Pancreas (tissue), 10 donors: ENCODE measurements around the gene MEGF6. TPM values are rescaled to one million over a fixed set of nuclear protein-coding genes. Genes with fewer than 3 reads are reported as not detected.

Experiments used
- ATAC-seq, 4 donors: fragments of 200-7000 bp; cut with Tn5 transposase; one replicate each; pipeline versions ENCODE4 v1.8.0 to v1.9.1; 2020; ENCODE audit warnings: mild to moderate bottlenecking in 4 of 4, moderate library complexity in 4 of 4
- DNase-seq, 6 donors: peaks; one replicate each; pipeline ENCODE4 v3.0.0-alpha.2; 2020
- FAIRE-seq: peaks from 2 replicates; lab custom pipeline; 2012; peaks lifted over from hg19 to GRCh38; lab: Jason Lieb, UNC
- H3K27ac ChIP-seq, 4 donors: fragments of 200-600 bp; sonication (generic); 1 replicate in 3 of 4; 2 replicates in 1 of 4; pipeline versions ENCODE4 v1.5.0 to v1.8.0; 2020
- H3K27me3 ChIP-seq, 4 donors: fragments of 200-600 bp; one replicate each; pipeline ENCODE4 v1.8.0; 2021
- H3K36me3 ChIP-seq, 3 donors: fragments of 200-600 bp; sonication (generic) in 1 of 3; one replicate each; pipeline versions ENCODE4 v1.5.0 to v1.8.0; 2020 to 2021
- H3K4me1 ChIP-seq, 3 donors: fragments of 200-600 bp; one replicate each; pipeline ENCODE4 v1.8.0; 2021
- H3K4me3 ChIP-seq, 4 donors: fragments of 200-600 bp; sonication (generic) in 2 of 4; one replicate each; pipeline versions ENCODE4 v1.5.0 to v1.8.0; 2020 to 2021
- H3K9me3 ChIP-seq, 4 donors: fragments of 200-600 bp; one replicate each; pipeline ENCODE4 v1.8.0; 2021
- WGBS, 2 donors: extraction: QIAGEN DNeasy Blood & Tissue Kit; methylation state at CpG; one replicate each; pipeline ENCODE4 v1.1.7; 2013; 5-methylcytosine and 5-hydroxymethylcytosine counted together
- intact Hi-C, 3 donors: fragments of 100-400 bp; cut with DNase I; formaldehyde crosslinking; loops; one replicate each; pipeline versions ENCODE4 v1.11.1 to v1.14.2; 2022
- polyA plus RNA-seq, 2 donors: library from polyadenylated mRNA; stranded (reverse); fragments of 200-250 nt; gene quantifications; one replicate each; pipeline ENCODE4 v1.2.3, GENCODE V29; 2013
- total RNA-seq, 6 donors: library from RNA; stranded (reverse); fragmentation: NEBNext Ultra II Directional in 4 of 6; extraction: Animal tissue kit (Norgen Biotek cat#: 25700) in 4 of 6; gene quantifications; one replicate each; pipeline versions ENCODE4 v1.2.1 to v1.2.4, GENCODE V29; 2021 to 2023
- TF ChIP-seq, protein P1 (sequence below), 4 donors: fragments of 200-600 bp; sonication (generic) in 3 of 4; IDR thresholded peaks; one replicate each; pipeline versions ENCODE4 v1.5.0 to v1.8.0; 2021; ENCODE audit warnings: antibody characterized with exemption in 4 of 4
- donor health status: healthy with polysubstance abuse.
- donor health status: DM: no; HTN: no; CAD: no; lungs with moderate emphysema.
- donor health status: DM: no; HTN: no; CAD: no.
- donor health status: control.
- donor health status: control.
- donor health status: Bipolar disorder and iron deficiency.
- donor health status: DM: yes; HTN: yes; CAD: no.
- donor health status: DM: no; HTN: no; CAD: no.
- donor health status: DM: no; HTN: no; CAD: no.
- donor health status: DM: yes; HTN: yes; CAD: no.

The MEGF6 gene
- total and polyA plus RNA-seq, 8 donors = 2.6 to 20.0 (median 8.4) TPM

DNA sequence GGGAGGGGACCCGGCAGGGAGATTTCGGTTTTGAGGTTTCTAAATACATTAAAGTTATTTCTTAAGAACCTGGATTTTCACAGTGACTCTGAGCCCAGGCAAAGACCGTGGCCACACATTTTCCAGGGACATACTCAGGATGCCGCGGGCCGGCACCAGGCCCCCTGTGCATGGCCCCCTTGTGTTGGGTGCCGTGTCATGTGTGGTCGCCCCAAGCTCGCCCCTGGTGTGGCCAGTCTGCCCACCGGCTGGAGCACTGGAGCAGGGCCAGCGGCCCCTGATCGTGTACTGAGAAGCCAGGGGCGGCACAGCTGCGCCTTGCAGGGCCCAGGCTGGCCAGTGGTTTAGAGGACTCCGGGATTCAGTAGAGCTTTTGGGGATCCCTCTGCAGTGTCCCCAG is 130.3 kb downstream of the MEGF6 start:
- DNase-seq (no peak), ATAC-seq (no peak), FAIRE-seq (no peak)
- H3K36me3 ChIP-seq = no peaks in the 10 kb centered on the region
- no peaks in the 10 kb centered on the region for H3K27me3 ChIP-seq
- WGBS, 2 donors = 76 to 78% methylated on average over 15 of the region's 15 CpGs
- no peak overlapping the region for H3K4me3 ChIP-seq
- no peak overlapping the region for H3K27ac ChIP-seq
- H3K9me3 ChIP-seq = no peaks in the 10 kb centered on the region
- TF ChIP-seq, protein P1, sequence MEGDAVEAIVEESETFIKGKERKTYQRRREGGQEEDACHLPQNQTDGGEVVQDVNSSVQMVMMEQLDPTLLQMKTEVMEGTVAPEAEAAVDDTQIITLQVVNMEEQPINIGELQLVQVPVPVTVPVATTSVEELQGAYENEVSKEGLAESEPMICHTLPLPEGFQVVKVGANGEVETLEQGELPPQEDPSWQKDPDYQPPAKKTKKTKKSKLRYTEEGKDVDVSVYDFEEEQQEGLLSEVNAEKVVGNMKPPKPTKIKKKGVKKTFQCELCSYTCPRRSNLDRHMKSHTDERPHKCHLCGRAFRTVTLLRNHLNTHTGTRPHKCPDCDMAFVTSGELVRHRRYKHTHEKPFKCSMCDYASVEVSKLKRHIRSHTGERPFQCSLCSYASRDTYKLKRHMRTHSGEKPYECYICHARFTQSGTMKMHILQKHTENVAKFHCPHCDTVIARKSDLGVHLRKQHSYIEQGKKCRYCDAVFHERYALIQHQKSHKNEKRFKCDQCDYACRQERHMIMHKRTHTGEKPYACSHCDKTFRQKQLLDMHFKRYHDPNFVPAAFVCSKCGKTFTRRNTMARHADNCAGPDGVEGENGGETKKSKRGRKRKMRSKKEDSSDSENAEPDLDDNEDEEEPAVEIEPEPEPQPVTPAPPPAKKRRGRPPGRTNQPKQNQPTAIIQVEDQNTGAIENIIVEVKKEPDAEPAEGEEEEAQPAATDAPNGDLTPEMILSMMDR (IDR thresholded peaks at IDR 0.05) = no peak
- H3K4me1 ChIP-seq = no peaks in the 10 kb centered on the region
- intact Hi-C loops = no loop called here

DNA sequence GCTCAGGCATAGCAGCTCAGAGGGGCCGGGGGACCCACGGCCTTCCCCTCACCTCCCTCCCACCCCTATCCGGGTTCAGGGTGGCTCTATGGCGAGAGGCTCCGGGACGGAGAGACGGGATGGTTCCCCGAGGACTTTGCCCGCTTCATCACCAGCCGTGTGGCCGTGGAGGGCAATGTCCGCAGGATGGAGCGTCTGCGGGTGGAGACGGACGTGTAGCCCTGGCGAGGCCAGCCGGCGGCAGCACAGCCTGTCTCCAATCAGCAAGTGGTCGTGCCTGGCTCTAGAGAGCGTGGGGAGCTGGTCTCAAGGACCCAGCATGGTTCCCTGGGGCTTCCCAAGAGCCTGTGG is 131.0 kb downstream of the MEGF6 start:
- TF ChIP-seq, protein P1 (IDR thresholded peaks at IDR 0.05) = no peak
- WGBS, 2 donors = 83 to 86% methylated on average over 21 of the region's 21 CpGs
- FAIRE-seq = no peak

DNA sequence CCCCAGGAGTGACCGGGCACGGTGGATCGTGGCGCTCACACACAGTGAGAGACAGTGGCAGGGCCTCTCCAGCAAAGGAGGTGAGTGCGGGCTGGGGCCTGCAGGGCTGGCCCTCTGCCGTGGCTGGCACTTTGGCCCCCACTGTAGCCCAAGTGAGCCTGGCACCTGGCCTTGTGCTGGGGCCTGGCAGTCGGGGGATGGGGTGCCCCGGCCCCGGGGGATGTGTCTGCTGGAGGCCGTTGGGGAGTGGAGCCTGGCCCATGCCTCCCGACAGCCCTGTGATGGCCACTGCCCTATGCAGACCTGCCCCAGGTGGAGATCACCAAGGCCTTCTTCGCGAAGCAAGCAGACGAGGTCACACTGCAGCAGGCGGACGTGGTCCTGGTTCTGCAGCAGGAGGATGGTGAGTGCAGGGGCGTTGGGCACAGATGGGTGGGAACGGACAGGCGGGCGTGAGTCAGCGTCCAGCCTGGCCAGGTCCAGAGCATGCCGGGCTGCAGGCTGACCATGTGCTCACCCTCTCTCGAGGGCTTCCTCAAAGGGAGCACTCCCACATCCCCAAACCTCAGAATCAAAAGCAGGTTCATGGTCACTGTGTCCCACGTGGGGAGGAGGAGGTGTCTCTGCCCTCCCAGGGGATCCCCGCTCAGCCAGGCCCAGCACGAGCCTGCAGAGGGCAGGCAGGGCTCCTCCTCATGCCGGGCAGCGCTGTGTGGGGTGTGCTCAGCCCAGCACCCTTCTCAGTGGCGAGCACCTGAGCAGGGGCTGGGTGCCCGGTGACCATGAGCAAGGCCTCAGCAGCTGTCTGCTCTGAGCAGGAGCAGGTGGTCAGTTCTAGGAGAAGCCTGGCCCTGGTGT is 131.6 kb downstream of the MEGF6 start:
- WGBS, 2 donors = 81 to 86% methylated on average over 30 of the region's 30 CpGs

More for the DNA sequence above, 131.0 kb downstream of the MEGF6 start:
- DNase-seq = no peak
- H3K4me1 ChIP-seq = no peaks in the 10 kb centered on the region
- ATAC-seq = no peak
- H3K36me3 ChIP-seq = no peaks in the 10 kb centered on the region
- H3K4me3 ChIP-seq = no peak overlapping the region
- H3K27ac ChIP-seq = no peak overlapping the region
- H3K27me3 ChIP-seq = no peaks in the 10 kb centered on the region
- intact Hi-C loops = no loop called here
- H3K9me3 ChIP-seq = no peaks in the 10 kb centered on the region

DNA sequence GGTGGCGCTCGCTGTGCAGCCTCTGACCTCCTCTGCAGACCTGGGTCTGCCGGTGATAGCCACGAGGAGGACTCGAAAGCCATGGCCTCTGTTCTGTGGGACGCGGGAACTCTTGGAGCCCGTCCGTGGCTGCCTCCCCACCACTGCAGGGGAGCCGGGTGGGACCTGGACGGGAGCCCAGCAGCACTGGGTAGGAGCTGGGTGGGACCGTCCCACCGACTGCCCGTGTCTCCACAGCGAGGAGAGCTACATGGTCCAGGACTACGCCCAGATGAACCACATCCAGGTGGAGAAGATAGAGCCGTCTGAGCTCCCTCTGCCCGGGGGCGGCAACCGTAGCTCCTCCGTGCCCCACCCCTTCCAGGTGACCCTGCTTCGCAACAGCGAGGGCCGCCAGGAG is 133.1 kb downstream of the MEGF6 start:
- Histone ChIP-seq H3K27me3 (no peaks in the 10 kb centered on the region), H3K4me3 (no peak overlapping the region), H3K36me3 (peaks cover 0 to 10% (median 0%) of the 10 kb centered on the region in 3 donors), H3K4me1 (no peaks in the 10 kb centered on the region), H3K27ac (no peak overlapping the region), H3K9me3 (no peaks in the 10 kb centered on the region)
- WGBS, 2 donors = 87 to 89% methylated on average over 24 of the region's 24 CpGs
- DNase-seq = no peak
- no peak for FAIRE-seq
- TF ChIP-seq, protein P1 (IDR thresholded peaks at IDR 0.05) = no peak
- ATAC-seq = no peak
- intact Hi-C loops = no loop called here

More for the DNA sequence above, 131.6 kb downstream of the MEGF6 start:
- intact Hi-C loops = no loop called here
- H3K4me3 ChIP-seq = no peak overlapping the region
- no peaks in the 10 kb centered on the region for H3K27me3 ChIP-seq
- H3K4me1 ChIP-seq = no peaks in the 10 kb centered on the region
- FAIRE-seq = no peak
- no peak for DNase-seq
- TF ChIP-seq, protein P1 (IDR thresholded peaks at IDR 0.05) = no peak
- no peak for ATAC-seq
- no peaks in the 10 kb centered on the region for H3K9me3 ChIP-seq
- no peak overlapping the region for H3K27ac ChIP-seq
- no peaks in the 10 kb centered on the region for H3K36me3 ChIP-seq
